Endodermal cell (in vitro differentiated cells): ENCODE data around the gene RCSD1. TPM values are rescaled to one million over a fixed set of nuclear protein-coding genes. Genes with fewer than 3 reads are reported as not detected.

Experiments
- DNase-seq: peaks from one replicate; pipeline ENCODE4 v3.0.0-alpha.2; 2017
- H3K27ac ChIP-seq: 2 replicates; pipeline ENCODE4 v1.5.1; 2013; ENCODE audit warnings: mild to moderate bottlenecking, low read depth, low read length, moderate library complexity
- H3K27me3 ChIP-seq: 2 replicates; pipeline ENCODE4 v1.6.1; 2013; ENCODE audit warnings: mild to moderate bottlenecking, low read length, moderate library complexity; ENCODE audit not compliant: insufficient read depth, control insufficient read depth, poor library complexity, severe bottlenecking
- H3K36me3 ChIP-seq: 2 replicates; pipeline ENCODE4 v1.7.0; 2013; ENCODE audit warnings: mild to moderate bottlenecking, low read length, moderate library complexity; ENCODE audit not compliant: control insufficient read depth, insufficient read depth
- H3K4me1 ChIP-seq: one replicate; pipeline ENCODE4 v1.7.0; 2013; ENCODE audit warnings: low read length; ENCODE audit not compliant: control insufficient read depth, insufficient read depth
- H3K4me3 ChIP-seq: 2 replicates; pipeline ENCODE4 v1.5.1; 2013; ENCODE audit warnings: mild to moderate bottlenecking, low read length, moderate library complexity
- H3K9ac ChIP-seq: 2 replicates; pipeline ENCODE4 v1.6.1; 2013; ENCODE audit warnings: mild to moderate bottlenecking, low read length, moderate library complexity; ENCODE audit not compliant: poor library complexity, severe bottlenecking; ENCODE audit errors: extremely low read depth
- H3K9me3 ChIP-seq: 2 replicates; pipeline ENCODE4 v1.6.1; 2013; ENCODE audit warnings: mild to moderate bottlenecking, low read length, moderate library complexity; ENCODE audit not compliant: control insufficient read depth
- H3K27ac Mint-ChIP-seq: 2 replicates; pipeline ENCODE4 v1.8.0; 2020; ENCODE audit warnings: mixed read lengths
- H3K27me3 Mint-ChIP-seq: 2 replicates; pipeline ENCODE4 v1.8.0; 2021; ENCODE audit warnings: mild to moderate bottlenecking, mixed read lengths; ENCODE audit not compliant: insufficient read depth
- H3K36me3 Mint-ChIP-seq: 2 replicates; pipeline ENCODE4 v1.8.0; 2020; ENCODE audit warnings: low read depth, mixed read lengths
- H3K4me1 Mint-ChIP-seq: 2 replicates; pipeline ENCODE4 v1.8.0; 2020; ENCODE audit warnings: mixed read lengths
- H3K4me3 Mint-ChIP-seq: 2 replicates; pipeline ENCODE4 v1.8.0; 2020; ENCODE audit warnings: mild to moderate bottlenecking, moderate library complexity, mixed read lengths
- H3K9me3 Mint-ChIP-seq: 2 replicates; pipeline ENCODE4 v1.8.0; 2020; ENCODE audit warnings: mild to moderate bottlenecking, mixed read lengths
- whole genome bisulfite sequencing, 2 experiments: methylation state at CpG; one replicate each; pipeline versions ENCODE4 v1.1.5 to v1.1.7; 2013; ENCODE audit warnings: missing lambda C conversion rate in 2 of 2, mixed read lengths in 1 of 2; ENCODE audit not compliant: insufficient coverage in 1 of 2, insufficient read length in 1 of 2; 5-methylcytosine and 5-hydroxymethylcytosine counted together
- total RNA-seq, 2 donors: library from RNA; stranded (reverse); fragmentation: NEBNext Ultra II Directional in 1 of 2; extraction: Animal tissue kit (Norgen Biotek cat#: 25700) in 1 of 2; gene quantifications; 2 replicates in 1 of 2; 3 replicates in 1 of 2; pipeline ENCODE4 v1.2.1, GENCODE V29; 2021
- TF ChIP-seq, protein P1 (sequence below): fragments of 200-600 bp; sonication (generic); conservative IDR thresholded peaks from 2 replicates; pipeline ENCODE4 v1.5.0; 2021; ENCODE audit warnings: antibody characterized with exemption, mild to moderate bottlenecking

The RCSD1 gene
- total RNA-seq, 2 donors from 2014 or later, result 0.11 to 0.29 TPM

DNA sequence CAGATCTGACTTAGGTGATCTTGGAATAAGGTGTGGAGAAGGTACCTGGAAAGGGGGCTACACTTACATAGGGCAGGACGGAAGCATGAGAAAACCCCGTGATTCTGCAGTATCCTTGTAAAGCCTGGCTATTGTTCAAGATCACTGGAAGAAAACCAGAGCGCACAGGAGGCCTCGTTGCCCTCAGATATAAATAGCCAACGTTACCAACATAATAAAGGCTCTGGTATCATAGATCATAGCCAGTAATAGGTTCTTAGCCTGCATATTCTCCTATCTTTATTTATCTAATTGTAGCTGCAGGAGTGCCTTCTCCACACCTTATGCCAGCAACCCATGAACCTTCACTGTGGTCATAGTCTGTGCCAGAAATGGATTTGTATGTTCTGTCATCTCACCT, 55.8 kb downstream of the RCSD1 start:
- Mint-ChIP-seq H3K27ac (no peak overlapping the region), H3K9me3 (no peaks in the 10 kb centered on the region), H3K4me3 (no peak overlapping the region), H3K4me1 (peaks cover 25% of the 10 kb centered on the region), H3K36me3 (no peaks in the 10 kb centered on the region), H3K27me3 (no peaks in the 10 kb centered on the region)
- H3K9me3 ChIP-seq, result no peaks in the 10 kb centered on the region
- no peaks in the 10 kb centered on the region for H3K4me1 ChIP-seq
- DNase-seq, result no peak
- H3K27me3 ChIP-seq, result no peaks in the 10 kb centered on the region
- H3K36me3 ChIP-seq, result no peaks in the 10 kb centered on the region
- no peak overlapping the region for H3K4me3 ChIP-seq
- H3K27ac ChIP-seq, result no peak overlapping the region
- WGBS, 2 experiments, result 96 to 100% methylated on average over 4 to 5 of the region's 5 CpGs
- TF ChIP-seq, protein P1, sequence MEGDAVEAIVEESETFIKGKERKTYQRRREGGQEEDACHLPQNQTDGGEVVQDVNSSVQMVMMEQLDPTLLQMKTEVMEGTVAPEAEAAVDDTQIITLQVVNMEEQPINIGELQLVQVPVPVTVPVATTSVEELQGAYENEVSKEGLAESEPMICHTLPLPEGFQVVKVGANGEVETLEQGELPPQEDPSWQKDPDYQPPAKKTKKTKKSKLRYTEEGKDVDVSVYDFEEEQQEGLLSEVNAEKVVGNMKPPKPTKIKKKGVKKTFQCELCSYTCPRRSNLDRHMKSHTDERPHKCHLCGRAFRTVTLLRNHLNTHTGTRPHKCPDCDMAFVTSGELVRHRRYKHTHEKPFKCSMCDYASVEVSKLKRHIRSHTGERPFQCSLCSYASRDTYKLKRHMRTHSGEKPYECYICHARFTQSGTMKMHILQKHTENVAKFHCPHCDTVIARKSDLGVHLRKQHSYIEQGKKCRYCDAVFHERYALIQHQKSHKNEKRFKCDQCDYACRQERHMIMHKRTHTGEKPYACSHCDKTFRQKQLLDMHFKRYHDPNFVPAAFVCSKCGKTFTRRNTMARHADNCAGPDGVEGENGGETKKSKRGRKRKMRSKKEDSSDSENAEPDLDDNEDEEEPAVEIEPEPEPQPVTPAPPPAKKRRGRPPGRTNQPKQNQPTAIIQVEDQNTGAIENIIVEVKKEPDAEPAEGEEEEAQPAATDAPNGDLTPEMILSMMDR, result no peak
- H3K9ac ChIP-seq, result no peak overlapping the region

DNA sequence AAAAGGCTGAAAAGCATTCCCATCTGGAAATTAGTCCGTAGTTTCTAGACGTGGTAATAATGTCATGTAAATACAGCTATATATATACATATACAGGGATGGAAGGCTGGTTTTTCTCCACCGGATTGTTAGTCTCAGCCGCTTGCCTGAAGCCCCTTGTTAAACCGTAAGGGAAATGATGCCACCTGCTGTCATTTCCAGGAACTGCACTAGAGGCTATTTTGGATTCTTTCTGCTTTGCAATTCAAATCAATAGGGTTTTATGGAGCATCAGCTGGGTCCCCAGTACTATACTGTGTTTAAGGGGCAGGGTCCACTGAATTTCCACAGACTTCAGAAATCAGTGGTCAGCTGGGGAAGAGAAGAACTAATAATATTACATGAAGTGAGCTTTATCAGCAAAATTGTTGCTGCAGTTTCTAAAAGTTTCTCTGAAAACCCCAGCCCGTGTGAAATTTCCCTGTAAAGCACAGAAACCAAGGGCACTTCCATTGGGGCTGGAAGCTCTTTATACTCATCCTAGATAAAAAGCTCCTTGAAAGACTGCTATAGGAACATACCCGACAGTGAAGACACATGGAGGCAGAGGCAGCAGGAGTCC, 58.0 kb downstream of the RCSD1 start:
- 28 to 39% methylated on average over 5 to 7 of the region's 7 CpGs for WGBS, 2 experiments
- TF ChIP-seq, protein P1, result peak; percentile 93
- no peaks in the 10 kb centered on the region for H3K36me3 Mint-ChIP-seq

DNA sequence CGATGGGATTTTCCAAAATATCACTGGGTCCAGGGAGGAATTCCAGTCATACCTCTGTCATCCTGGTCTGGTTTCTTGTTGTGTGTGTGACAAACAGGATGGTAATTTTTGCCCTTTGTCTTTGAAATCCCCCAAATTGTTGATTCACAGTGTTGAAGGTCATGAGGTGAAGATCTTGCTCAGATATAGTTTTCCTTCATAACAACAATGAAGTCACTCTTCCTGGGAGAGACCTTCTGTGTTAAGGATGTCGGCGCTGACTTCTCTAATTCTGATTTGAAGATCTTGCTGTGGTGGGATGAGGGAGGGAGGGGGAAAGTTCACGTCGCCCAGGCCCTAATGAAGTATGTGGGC, 59.5 kb downstream of the RCSD1 start:
- Mint-ChIP-seq H3K36me3 (no peaks in the 10 kb centered on the region), H3K27ac (no peak overlapping the region)

More for the DNA sequence above, 58.0 kb downstream of the RCSD1 start:
- Histone ChIP-seq H3K9me3 (no peaks in the 10 kb centered on the region), H3K27me3 (no peaks in the 10 kb centered on the region), H3K9ac (no peak overlapping the region), H3K27ac (no peak overlapping the region), H3K4me1 (no peaks in the 10 kb centered on the region), H3K36me3 (no peaks in the 10 kb centered on the region), H3K4me3 (no peak overlapping the region)
- no peak overlapping the region for H3K4me3 Mint-ChIP-seq
- no peaks in the 10 kb centered on the region for H3K27me3 Mint-ChIP-seq
- H3K9me3 Mint-ChIP-seq, result no peaks in the 10 kb centered on the region
- peak; percentile 94 for DNase-seq
- peaks cover 25% of the 10 kb centered on the region for H3K4me1 Mint-ChIP-seq
- H3K27ac Mint-ChIP-seq, result no peak overlapping the region

More for the DNA sequence above, 59.5 kb downstream of the RCSD1 start:
- no peaks in the 10 kb centered on the region for H3K36me3 ChIP-seq
- no peak overlapping the region for H3K9ac ChIP-seq
- Mint-ChIP-seq H3K27me3 (peaks cover 5% of the 10 kb centered on the region), H3K4me3 (no peak overlapping the region), H3K4me1 (peaks cover 13% of the 10 kb centered on the region), H3K9me3 (no peaks in the 10 kb centered on the region)
- no peaks in the 10 kb centered on the region for H3K4me1 ChIP-seq
- no peak for DNase-seq
- H3K4me3 ChIP-seq, result no peak overlapping the region
- WGBS, 2 experiments, result 91% methylated on average over 5 of the region's 5 CpGs; no CpG with 5 or more reads in 1 of the 2 experiments
- H3K9me3 ChIP-seq, result no peaks in the 10 kb centered on the region
- H3K27ac ChIP-seq, result no peak overlapping the region
- no peaks in the 10 kb centered on the region for H3K27me3 ChIP-seq
- TF ChIP-seq, protein P1, result no peak
